ENCODE results near the gene SPAG16. TPM values are rescaled to one million over a fixed set of nuclear protein-coding genes. Genes with fewer than 3 reads are reported as not detected.

The SPAG16 gene
- total RNA-seq, 4 donors from 2014 or later = 25.5 to 42.7 (median 27.8) TPM

DNA sequence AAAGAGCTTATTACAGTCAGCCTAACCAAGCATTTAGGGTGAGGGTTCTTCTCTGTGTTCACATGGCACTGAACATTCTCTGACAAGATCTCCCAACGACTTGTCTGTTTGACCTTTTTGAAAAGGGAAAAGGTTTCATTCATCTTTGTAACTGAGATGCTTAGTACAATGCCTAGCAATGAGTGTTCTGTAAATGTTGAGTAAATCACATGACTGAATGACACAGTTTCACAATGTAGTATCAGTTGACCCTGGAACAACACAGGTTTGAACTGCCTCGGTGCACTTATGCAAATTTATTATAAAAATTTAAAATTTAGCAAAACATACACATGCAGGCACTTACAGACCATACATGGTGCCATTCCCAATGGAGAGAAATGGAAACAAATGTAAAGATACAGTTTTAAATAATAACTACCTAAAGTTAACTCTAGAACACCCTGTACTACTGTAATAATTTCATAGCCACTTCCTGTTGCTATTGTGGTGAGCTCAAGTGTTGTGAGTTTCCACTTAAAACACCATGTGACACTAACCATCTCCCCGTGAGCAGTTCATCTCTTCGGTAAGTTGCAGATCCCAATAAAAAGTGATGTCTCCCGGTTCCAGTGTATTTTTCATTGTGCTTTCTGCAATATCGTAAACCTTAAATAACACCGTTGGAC lies 1092.5 kb downstream of the SPAG16 start:
- Histone ChIP-seq H3K4me1 (no peaks in the 10 kb centered on the region), H3K27me3 (no peaks in the 10 kb centered on the region), H3K36me3 (no peaks in the 10 kb centered on the region), H3K9me3 (no peaks in the 10 kb centered on the region), H3K4me3 (no peak overlapping the region), H3K27ac (no peak overlapping the region)
- 80 to 83% methylated on average over 7 of the region's 7 CpGs for WGBS, 2 donors
- no peak for DNase-seq (ENCODE audit: low spot score in 2 of 2)
- TF ChIP-seq EP300 (IDR thresholded peaks at IDR 0.05) = no peak
- no peak for TF ChIP-seq CTCF (IDR thresholded peaks at IDR 0.05)
- no peak for TF ChIP-seq POLR2A (IDR thresholded peaks at IDR 0.05)

GRCh38 chr2:214377286-214377624 lies 1093.0 kb downstream of the SPAG16 start:
- H3K4me1 ChIP-seq = no peaks in the 10 kb centered on the region
- H3K36me3 ChIP-seq = no peaks in the 10 kb centered on the region
- H3K27me3 ChIP-seq = no peaks in the 10 kb centered on the region
- H3K9me3 ChIP-seq = no peaks in the 10 kb centered on the region
- H3K4me3 ChIP-seq = no peak overlapping the region
- DNase-seq (ENCODE audit: low spot score in 2 of 2) = no peak
- H3K27ac ChIP-seq = no peak overlapping the region
- WGBS, 2 donors = 94 to 96% methylated on average over 5 of the region's 5 CpGs
- TF ChIP-seq CTCF (IDR thresholded peaks at IDR 0.05) (no peak), EP300 (IDR thresholded peaks at IDR 0.05) (no peak), POLR2A (IDR thresholded peaks at IDR 0.05) (no peak)

GRCh38 chr2:214378455-214379103 lies 1094.3 kb downstream of the SPAG16 start:
- no peak overlapping the region for H3K4me3 ChIP-seq
- H3K9me3 ChIP-seq = no peaks in the 10 kb centered on the region
- DNase-seq (ENCODE audit: low spot score in 2 of 2) = no peak
- TF ChIP-seq POLR2A (IDR thresholded peaks at IDR 0.05) = no peak
- TF ChIP-seq CTCF (IDR thresholded peaks at IDR 0.05) = no peak
- no peak for TF ChIP-seq EP300 (IDR thresholded peaks at IDR 0.05)
- H3K27ac ChIP-seq = no peak overlapping the region
- no peaks in the 10 kb centered on the region for H3K36me3 ChIP-seq
- WGBS, 2 donors = 44 to 54% methylated on average over 3 of the region's 3 CpGs
- H3K27me3 ChIP-seq = no peaks in the 10 kb centered on the region
- no peaks in the 10 kb centered on the region for H3K4me1 ChIP-seq

GRCh38 chr2:214379227-214379626 lies 1095.0 kb downstream of the SPAG16 start:
- no peaks in the 10 kb centered on the region for H3K27me3 ChIP-seq
- no peaks in the 10 kb centered on the region for H3K36me3 ChIP-seq
- 59 to 79% methylated on average over 1 of the region's 1 CpG for WGBS, 2 donors
- no peak for TF ChIP-seq CTCF (IDR thresholded peaks at IDR 0.05)
- no peak for TF ChIP-seq POLR2A (IDR thresholded peaks at IDR 0.05)
- TF ChIP-seq EP300 (IDR thresholded peaks at IDR 0.05) = no peak
- H3K4me1 ChIP-seq = no peaks in the 10 kb centered on the region
- no peak for DNase-seq (ENCODE audit: low spot score in 2 of 2)
- no peaks in the 10 kb centered on the region for H3K9me3 ChIP-seq
- H3K27ac ChIP-seq = no peak overlapping the region
- no peak overlapping the region for H3K4me3 ChIP-seq

- TF ChIP-seq CTCF (IDR thresholded peaks at IDR 0.05) (no peak), EP300 (IDR thresholded peaks at IDR 0.05) (no peak), POLR2A (IDR thresholded peaks at IDR 0.05) (no peak)
These were observed 1096.4 kb downstream of the SPAG16 start for GRCh38 chr2:214380681-214381080.

More at GRCh38 chr2:214380681-214381080, 1096.4 kb downstream of the SPAG16 start:
- DNase-seq (ENCODE audit: low spot score in 2 of 2) = no peak
- H3K4me3 ChIP-seq = no peak overlapping the region
- H3K9me3 ChIP-seq = no peaks in the 10 kb centered on the region
- H3K36me3 ChIP-seq = no peaks in the 10 kb centered on the region
- H3K4me1 ChIP-seq = no peaks in the 10 kb centered on the region
- WGBS, 2 donors = 75 to 81% methylated on average over 5 of the region's 5 CpGs
- no peaks in the 10 kb centered on the region for H3K27me3 ChIP-seq
- H3K27ac ChIP-seq = no peak overlapping the region

Measured in tibial nerve (tissue), 4 donors.